Stimulated activated CD4-positive, alpha-beta T cell treated with anti-CD3 and anti-CD28 coated beads, Interleukin-4, amount 100 ng/mL, for 24 hours (primary cell): ENCODE results near the gene APOBEC3H.
A peak's percentile ranks its signal among the peaks of the same experiment; 100 is the strongest.

Source experiments
- DNase-seq: peaks from one replicate; pipeline ENCODE4 v3.0.0-alpha.2; 2020

The APOBEC3H gene

DNA sequence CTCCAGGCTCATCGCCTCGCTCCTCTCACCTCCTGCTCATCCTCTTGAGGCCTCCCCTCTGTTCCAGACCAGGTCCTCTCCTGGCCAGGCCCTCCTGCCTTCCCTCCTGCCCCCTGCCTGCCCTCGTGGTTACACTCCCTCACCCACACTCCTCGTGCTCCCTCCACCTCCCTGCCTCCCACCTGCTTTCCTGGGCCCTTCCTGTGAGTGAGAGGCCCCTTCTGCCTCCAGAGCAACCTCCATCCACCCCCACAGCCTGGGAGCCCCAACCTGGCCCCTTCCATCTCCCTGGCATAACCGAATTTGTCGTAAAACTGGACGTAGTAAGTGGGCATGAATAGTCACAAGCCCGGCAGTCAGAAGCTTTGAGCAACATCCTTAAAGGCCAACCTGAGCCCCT lies 15.4 kb upstream of the APOBEC3H start:
- DNase-seq, result no peak

DNA sequence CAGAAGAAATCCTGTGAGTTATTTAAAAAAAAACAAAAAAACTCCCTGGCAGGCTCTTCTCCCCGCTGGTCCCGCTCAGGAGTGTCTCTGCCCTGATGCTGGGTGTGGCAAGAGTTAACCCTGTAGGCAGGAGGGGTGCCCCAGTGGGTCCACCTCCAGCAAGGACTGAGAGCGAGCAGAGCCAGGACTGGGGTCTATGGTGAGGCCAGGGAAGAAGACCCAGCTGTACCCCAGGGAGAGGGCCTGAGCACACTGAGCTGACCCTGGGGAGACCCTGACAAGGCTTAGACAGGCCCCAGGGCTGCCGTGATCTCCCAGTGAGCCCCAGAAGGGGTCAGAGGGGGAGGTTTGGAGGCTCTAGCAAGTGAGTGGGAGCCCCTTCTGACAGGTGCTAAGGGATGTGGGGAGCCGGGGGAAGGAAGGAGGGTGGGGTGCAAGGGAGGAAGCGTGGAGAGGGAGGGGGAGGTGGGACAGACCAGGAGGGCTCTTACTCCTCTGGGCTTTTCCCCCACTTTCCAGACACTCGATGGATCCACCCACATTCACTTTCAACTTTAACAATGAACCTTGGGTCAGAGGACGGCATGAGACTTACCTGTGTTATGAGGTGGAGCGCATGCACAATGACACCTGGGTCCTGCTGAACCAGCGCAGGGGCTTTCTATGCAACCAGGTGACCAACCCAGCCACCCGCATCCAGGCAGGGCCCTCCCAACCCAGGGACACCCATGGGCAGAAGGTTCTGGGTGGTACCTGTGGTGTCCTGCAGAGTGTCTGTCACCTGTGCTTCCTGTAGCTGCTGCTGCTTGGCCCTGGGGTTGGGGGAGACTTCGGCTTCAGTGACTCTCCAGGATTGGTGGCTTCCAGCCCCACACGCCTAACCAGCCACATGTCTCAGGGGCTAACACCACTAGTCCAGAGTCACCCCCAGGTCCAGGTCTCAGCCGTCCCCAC lies 13.6 kb upstream of the APOBEC3H start:
- DNase-seq, result no peak

DNA sequence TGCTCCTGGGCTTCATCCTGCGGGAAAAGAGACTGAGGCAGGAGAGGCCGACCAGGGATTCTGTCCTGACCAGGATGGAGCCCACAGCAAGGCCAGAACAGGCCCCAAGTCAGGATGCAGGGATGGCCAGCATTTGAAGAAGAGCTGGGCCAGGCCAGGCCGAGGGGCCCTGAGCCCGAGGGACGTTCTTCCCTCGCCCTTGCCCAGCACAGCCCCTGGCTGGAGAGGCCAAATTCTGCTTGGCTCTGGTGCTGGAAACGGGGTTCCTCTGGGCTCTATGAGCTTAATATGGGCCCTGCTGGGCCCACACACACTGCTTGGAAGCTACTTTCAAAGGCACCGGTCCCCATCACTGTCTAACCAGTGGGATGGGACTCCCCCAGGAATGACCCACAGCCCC lies 12.4 kb upstream of the APOBEC3H start:
- no peak for DNase-seq

DNA sequence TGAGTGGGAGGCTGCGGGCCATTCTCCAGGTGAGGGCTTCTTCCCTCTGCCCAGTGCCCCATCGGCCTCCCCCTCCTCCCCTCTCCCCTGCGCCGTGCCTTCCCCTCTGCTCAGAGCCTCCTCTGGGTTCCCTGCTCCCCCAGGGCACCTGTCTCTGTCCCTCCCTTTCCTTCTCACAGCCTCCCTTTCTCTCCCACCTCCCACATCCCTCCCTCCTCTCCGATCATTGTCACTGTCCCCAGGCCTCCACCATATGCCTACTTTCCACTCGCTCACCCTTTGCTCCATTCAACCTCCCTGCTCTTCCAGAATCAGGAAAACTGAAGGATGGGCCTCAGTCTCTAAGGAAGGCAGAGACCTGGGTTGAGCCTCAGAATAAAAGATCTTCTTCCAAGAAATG lies 9.9 kb upstream of the APOBEC3H start:
- DNase-seq, result no peak

DNA sequence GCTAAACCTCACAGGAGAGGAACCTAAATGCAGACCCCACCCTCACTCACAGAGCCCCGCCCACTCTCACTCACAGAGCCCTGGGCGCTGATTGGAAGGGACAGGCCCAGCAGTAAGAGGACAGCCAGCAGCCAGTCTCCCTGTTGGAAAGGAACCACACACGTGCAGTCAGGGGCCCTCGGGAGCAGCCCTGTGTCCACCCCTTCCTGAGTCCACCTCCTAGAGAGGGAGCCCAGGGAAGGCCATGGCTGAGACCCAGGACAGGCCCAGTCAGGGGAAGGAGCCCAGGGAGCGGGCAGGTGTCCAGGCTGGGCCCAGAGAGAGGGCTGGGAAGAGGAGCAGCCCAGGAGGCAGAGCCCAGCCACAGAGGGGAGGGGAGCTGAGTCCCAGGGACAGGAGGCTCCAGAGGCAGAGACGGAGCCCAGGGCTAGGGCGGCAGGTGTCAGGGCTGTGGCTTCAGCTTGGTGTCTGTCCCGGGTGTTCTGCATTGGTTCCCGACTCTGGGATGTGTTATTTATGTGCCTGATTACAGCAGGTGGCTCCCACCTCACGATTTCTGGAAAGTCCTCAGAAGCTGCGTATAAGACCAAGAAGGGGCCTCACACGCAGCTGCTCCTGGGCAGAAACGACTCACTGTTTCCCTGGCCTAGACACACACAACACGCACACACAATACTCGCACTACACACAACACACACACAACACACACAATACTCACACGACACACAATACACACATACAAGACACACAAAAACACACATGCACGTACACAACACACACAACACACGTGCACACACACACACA lies 9.0 kb upstream of the APOBEC3H start:
- DNase-seq, result no peak

DNA sequence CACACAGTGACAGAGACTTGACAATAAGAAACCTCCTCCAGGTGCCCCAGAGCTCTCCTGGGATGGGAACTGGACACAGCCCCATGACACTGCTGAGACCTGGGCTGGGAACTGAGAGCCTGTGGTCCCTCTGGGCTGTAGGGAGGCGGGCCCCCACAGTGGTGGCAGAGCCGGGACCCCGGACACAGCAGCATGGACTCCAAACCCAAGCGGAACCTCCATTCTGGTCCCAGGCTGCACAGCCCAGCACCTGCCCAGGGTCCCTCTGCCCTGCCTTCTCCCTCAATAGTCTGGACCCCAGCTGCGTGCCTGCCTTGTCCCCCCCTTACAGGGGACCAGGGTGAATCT lies 8.4 kb upstream of the APOBEC3H start:
- no peak for DNase-seq

DNA sequence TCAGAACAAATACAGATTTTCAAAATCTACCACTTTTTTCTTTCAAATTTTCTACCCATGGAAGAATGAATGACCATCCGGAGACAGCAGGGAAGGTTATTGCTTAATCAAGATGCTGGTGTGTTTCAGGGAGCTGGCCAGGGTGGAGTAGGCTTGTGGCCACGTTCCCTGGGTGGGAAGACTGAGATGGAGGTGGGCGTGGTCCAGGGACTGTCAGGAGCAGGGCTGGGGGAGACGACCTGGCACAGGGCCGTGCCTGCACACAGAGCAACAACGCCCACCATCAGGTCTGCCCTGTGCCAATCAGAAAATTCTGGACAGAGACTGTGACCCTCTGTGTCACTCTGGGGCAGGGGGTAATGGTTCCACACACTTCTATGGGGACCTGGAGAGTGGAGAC lies 7.1 kb upstream of the APOBEC3H start:
- DNase-seq, result no peak

DNA sequence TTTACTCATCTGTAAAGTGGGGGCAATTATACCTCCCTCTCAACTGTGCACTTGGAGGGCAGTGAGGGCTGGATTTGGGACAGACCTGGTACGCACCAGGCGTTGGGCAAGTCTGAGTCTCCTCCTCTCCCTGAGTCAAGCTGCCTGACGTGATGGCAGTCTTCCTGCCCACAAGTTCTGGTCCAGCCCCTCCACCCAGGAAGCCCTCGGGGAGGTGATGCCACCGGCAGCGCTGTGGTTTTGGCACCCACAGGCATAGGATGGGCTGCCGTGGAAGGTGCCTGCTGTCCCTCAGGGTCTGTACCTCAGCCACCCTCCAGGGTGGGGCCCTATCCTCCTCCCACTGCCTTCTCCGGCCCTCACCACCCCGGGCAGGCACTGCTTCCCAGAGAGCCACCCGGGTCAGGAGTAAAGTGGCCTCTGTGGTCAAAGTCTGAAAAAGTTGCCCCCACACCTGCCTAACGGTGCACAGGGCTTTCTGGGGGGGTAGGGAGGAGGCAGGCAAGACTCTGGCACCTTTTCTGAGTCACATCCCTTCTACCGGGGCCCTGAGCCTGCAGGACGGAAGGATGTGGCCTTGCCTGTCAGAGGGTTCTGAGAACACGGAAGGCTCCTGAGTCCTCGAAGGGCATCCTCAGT lies 6.5 kb upstream of the APOBEC3H start:
- DNase-seq, result peak; percentile 82

DNA sequence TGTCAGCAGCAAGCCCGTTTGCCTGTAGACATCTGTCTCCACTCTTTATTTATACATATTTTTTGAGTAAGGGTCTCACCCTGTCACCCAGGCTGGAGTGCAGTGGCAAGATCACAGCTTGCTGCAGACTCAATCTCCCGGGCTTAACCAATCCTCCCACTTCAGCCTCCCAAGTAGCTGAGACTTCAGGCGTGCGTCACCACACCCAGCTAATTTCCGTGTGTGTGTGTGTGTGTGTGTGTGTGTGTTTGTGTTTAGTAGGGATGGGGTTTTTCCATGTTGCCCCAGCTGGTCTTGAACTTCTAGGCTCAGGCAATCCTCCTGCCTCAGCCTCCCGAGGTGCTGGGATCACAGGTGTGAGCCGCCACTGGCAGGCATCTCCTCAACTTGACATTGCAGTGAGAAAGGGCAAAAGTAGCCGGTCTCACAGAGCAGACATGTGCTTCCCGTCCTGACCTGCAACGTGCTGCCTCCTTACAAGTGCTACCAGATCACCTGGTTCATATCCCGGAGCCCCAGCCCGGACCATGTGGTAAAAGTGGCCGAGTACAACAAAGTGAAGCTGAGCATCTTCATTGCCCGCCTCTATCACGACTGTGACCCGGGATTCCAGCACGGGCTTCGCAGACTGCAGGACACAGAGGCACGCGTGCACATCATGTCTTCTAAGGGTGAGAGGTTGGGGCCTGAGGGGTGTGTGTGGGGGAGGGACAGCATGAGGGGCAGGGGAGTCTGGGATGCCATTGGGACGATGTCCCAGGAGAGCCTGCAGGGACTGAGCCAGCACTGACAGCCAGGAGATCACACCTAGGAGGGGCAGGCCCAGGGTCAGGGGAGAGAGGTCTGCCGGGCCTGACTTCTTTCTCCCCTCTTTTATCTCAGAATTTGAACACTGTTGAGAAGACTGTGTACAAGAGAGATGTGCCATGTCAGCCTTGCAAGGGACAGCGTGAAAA lies 5.6 kb upstream of the APOBEC3H start:
- DNase-seq, result no peak

DNA sequence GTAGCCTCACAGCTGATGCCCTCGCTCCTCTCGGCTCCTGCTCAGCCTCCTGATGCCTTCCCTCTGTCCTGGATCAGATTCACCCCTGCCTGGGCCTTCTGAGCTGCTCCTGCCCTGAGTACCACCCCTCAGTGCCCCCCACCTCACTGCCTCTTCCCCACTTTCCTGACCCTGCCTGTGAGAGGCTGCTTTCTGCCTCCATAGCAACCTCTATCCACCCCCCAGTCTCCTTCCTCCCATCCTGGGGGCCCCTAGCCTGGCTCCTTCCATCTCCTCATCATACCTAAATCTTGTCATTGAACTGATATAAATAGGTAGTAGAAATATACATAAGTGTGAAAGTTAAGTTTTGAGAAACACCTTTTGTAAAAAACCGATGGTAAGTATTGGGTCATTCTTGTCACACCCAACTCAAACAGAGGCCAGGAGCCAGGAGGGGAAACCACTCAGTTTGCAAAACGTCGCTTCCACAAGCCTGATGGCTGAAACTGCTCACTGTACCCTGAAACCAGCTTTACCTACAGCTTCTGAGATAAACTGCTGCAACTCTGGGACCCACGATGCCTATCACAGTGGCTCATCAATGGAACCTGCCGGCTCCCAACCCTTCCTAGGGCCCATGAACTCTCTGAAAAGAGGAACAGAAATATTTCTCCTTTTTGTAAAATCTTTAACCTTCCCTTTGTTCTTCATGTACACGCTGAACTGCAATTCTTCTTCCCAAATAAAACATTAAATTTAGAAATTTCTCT lies 4.8 kb upstream of the APOBEC3H start:
- DNase-seq, result peak; percentile 36

DNA sequence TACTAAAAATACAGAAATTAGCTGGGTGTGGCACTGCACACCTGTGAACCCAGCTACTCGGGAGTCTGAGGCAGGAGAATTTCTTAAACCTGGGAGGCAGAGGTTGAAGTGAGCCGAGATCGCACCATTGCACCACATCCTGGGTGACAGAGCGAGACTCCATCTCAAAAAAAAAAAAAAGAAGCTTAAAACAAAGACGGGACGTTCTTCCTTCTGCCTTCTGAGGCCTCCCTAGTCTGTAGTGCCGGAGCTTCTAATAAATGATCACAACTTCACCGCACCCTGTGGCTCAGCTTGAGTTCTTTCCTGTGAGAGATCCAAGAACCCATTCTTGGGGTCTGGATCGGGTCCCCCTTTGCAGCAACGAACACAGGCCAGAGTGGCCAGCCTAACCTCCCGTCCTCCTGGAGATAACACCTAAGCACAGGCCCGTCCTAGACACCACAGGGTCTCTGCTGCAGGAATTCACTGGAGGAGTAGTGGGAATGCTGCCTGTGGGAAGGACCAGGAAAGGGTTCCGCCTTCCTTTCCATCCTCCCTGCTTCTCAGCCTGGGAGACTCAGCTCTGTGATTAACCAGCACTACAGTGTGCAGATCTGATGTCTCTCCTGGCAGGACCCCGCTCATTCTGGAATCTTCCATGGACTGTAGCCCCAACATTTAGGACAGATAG lies 2.2 kb upstream of the APOBEC3H start:
- DNase-seq, result no peak

DNA sequence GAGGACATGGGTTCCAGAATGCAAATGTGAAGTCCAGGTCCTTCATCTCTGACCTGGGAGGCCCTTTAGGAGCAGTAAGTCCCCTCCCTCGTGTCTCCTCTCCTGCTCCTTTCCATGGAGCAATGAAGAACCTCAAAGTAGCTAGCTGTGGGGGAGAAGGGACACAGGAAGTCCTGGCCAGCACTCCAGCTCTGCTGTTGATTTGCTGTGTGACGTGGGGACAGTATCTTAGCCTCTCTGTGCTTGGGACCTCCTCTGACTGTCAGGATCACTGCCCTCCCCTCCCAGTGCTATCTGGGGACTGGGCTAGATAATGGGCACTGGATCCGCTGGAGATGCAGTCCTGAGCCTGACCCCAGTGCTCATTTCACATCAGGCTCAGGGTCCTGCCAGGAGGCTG lies 1.1 kb upstream of the APOBEC3H start:
- DNase-seq, result no peak

DNA sequence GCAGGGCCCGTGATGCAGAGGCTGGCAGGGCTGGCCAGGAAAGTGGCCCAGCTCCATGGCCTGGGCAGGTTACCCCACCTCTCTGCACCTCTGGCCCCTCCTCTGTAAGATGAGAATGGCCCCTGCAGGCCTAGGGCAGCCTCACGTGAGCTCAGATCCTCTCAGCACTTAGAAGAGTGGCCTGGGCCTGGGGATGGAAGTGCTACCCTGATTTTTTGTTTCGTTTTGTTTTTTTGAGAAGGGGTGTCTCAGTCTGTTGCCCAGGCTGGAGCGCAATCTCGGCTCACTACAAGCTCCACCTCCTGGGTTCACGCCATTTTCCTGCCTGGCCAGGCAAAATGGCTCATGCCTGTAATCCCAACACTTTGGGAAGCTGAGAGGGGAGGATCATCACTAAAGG lies 982 bp downstream of the APOBEC3H start:
- DNase-seq, result no peak

DNA sequence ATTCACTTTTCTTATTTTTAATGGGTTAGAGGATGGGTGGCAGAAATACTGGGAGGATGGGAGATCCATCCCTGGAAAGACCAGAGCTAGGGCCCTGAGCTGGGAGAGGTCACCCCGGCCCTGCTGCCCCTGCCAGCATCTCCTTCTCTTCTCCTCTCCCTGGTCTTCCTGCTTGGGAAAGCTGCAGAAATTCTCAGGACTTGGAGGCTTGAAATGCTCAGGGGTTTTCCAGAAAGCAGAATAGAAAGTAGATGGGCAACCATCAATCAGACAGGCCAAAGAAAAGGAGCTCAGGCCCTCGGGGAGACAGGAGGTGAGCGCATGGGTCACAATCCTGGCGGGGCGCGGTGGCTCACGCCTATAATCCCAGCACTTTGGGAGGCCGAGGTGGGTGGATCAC lies 1.5 kb downstream of the APOBEC3H start:
- no peak for DNase-seq

DNA sequence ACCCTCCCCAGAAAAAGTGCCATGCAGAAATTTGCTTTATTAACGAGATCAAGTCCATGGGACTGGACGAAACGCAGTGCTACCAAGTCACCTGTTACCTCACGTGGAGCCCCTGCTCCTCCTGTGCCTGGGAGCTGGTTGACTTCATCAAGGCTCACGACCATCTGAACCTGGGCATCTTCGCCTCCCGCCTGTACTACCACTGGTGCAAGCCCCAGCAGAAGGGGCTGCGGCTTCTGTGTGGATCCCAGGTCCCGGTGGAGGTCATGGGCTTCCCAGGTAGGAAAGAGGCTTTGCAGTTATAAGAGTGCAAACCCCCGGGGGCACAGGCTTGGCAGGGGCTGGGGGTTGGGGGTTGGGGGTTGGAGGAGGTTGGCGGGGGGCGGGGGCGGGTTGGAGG lies 4.2 kb downstream of the APOBEC3H start:
- no peak for DNase-seq

DNA sequence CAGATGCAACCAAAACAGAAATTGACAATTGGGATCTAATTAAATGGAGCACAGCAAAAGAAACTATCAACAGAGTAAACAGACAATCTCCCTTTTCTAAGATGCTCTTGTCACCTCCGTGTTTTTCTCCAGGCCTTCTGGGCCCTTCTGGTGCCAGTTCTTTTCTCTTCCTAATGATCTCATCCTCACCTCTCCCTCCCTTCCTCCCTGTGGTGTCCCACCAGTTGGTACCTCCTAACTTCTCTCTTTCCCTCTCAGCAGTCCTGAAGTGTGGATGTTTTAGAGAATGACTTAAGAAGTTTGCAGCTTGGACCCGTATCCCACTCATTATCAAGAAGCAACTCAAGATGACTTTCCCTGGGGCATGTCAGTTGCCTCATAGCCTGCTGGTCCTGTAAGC lies 6.4 kb downstream of the APOBEC3H start:
- DNase-seq, result no peak

DNA sequence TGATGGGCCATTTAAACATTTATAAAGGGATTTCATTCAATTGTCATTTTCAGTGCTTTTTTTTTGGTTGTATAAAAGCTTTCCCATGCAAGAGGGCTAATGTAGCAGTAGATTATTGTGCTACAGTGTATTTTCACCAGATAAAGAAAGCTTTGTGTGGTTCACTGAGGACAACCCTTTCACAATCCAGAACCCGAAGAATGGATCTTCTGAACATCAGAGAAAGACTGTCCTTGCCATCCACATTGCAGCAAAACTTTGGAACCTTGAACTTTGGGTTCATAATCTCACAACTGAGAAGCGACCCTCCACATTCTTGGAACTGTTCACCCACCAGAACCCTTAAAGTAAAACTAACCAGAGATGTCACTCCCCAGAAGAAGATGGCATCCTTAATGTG lies 9.3 kb downstream of the APOBEC3H start:
- DNase-seq, result no peak

DNA sequence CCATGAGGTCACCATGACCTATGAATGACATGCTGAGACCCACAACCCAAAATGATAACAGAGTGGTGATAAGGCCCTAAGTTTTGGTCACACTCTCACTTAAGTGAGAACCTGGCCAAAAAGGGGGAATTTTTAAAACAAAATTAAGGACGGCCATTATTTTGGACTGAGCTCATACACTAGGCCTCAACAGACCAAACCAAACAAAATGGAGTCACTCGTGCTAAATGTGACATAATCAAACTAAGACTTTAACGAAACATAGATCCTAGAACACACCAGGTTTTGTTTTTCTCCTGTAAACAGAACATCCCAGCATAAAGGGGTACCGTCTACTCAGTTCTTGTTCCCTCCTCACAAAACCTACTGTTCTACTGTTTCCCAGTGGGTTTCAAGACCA lies 11.4 kb downstream of the APOBEC3H start:
- no peak for DNase-seq

DNA sequence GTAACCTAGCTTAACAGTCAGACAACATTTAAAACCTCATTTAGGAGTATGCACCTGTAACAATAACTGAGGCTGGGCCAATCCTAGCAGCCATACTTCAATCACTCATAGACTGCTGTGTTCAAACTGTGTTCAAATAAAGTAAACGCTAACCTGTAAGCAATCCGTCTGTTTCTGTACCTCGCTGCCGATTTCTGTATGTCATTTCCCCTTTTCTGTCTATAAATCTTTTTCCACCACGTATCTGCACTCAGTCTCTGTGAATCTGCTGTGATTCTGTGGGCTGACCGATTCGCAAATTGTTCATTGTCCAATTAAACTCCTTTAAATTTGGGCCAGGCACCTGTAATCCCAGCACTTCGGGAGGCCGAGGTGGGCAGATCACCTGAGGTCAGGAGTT lies 12.3 kb downstream of the APOBEC3H start:
- no peak for DNase-seq

DNA sequence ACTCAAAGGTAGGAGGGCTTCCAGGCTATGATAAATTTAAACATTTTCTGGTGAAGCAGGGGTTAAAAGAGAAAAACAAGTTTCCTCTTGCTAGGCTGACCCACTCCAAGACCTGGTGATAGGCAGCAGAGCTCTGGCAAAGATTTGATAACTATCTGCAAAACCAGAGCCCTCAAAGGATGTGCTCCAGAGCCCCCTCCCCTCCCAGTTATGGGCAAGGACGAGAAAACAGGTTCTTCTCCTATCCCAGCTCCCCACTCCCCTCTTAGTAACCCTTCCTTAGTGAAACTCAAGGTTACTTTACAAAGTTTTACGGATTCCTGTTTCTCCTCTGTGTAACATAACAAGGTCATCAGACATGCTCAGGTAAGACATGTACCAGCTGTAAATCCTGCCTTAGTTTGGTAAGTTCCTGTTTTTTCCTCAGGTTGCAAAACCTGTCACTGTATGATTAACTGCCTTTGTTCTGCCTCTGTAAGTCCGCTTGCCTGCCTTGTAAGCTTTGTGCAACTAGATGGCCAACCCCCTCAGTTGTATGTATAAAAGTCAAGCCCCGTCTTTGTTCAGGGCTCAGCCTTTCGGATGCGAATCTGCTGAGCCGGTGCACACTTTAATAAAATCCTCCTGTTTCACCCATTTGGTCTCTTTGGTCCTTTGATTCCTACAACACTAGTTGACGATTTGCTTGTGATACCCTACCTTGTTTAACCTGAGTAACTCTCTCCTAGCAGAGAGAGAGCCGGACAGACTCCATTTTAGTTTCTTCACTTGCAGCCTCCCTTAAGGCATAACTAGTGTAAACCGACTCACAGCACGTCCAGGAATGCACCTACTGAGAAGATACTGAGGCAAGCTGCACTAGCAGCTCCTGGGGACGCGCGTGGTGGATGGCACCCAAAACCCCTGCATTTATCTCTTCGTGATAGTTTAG lies 13.9 kb downstream of the APOBEC3H start:
- DNase-seq, result no peak
